T-helper 9 cell (primary cell): ENCODE results near the gene LCAT.
"Not testable (repeated sequence)": the region's sequence is repeated elsewhere in the genome, so short reads cannot be mapped to it uniquely, and the experiment has no call there.

Source experiments
- DNase-seq: peaks from one replicate; pipeline ENCODE4 v3.0.0-alpha.2; 2020
- total RNA-seq, 2 donors: gene quantifications; one replicate each; lab custom pipeline; 2026; lab: John Stamatoyannopoulos, UW

The LCAT gene, protein sequence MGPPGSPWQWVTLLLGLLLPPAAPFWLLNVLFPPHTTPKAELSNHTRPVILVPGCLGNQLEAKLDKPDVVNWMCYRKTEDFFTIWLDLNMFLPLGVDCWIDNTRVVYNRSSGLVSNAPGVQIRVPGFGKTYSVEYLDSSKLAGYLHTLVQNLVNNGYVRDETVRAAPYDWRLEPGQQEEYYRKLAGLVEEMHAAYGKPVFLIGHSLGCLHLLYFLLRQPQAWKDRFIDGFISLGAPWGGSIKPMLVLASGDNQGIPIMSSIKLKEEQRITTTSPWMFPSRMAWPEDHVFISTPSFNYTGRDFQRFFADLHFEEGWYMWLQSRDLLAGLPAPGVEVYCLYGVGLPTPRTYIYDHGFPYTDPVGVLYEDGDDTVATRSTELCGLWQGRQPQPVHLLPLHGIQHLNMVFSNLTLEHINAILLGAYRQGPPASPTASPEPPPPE
- 1.4 to 3.6 reads per million in 2 donors for total RNA-seq

DNA sequence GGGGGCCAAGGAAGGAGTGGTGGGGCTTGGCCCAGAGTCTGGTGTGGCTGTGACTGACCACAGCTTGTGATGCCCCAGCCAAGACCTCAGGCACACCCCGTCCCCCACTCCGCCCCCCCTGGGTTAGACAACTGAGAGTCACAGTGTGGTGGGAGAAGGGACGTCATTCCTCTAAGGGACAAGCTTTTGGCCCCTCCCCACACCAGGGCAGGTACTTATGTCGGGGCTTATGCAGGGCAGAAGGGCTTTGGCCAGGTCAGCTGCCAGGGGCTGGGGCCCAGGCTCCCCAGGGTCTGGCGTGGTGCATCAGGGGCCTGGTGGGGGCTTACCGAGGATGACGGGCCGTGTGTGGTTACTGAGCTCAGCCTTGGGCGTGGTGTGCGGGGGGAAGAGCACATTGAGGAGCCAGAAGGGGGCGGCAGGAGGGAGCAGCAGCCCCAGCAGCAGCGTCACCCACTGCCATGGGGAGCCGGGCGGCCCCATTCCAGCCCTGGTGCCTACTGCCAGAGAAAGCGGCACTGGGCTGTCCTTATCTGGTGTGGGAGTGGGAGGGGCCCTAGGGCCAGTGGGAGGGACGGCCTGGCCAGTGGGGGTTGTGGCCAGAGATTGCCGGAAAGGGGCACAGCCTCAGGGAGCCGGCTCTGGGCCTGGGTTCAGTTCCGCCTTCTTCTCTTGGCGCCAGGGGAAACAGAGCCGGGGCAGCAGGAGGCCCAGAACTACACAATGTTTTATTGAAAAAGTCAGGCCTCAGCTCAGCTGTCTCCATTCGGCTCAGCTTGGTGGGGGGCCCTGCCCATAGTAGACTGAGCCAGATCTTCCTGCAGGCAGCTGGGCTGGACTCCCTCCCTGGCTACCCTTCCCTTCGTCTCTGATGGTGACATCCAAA is at the start of gene LCAT:
LCAT (minus strand) TSS at position 502 of the 886 bp plus-strand sequence; CDS start at position 483, 19 bp downstream.
- no peak for DNase-seq

DNA sequence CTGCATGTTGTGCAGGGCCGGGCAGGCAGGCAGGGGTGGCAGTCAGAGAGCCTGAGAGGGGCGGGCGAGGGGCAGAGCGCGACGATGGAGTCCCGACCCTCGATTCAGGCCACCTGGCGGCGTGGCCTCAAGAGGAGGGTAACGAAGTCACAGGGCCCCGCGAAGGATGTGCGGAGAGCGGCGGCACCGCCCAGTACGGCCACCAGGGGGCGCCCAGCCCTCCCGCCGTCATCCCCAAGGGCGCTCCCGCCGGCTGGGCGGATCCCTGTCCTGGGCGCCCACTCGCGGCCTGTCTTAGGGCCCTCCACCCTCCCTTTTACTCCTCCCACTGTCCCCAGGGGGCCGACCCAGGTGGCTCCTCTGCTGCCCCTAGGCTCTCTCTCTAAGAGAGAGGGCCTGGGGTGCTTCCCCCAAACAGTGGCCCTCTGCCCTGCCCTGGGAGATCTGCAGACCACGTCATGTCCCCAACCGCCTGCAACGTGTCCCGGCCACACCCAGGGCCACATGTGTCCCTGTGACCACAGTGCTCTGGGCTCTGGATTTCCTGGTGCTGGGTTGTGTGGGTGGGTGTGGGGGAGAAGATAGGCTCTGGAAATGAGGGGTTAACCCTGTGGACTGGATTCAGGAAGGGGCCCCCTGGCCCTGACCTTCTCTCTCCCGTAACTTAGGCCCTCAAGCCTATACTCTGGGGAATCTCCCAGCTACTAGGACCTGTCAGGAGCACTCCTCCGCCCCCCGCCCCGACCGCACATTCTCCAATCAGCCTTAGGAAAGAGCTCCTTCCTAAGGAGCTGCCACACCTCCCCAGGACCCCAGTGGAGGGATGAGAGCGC is 49.5 kb upstream of the LCAT start:
- peak; percentile 75 for DNase-seq

DNA sequence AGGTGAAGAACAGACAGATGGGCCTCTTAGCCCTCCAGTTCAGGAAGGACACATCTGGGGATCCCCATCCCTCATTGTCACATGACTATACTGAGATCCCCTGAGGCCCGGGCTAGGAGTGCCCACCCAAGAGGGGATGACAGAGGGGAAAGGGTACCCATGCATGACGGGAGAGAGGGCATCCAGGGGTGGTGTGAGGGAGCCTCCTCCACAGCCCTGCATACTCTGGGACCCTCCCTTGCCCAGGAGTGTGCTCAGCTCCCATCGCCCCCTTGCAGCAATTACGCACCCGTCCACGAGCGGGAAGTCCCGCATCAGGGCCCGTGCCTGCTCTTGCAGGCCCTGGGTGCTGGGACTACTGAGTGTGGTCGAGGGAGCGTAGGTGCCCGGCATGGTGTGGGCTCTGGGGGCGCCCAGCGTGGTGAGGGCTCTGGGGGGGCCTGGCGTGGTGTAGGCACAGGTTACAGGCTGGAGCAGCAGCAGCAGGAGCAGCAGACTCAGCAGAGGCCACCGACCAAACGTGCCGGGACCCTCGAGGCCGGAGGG is 48.8 kb upstream of the LCAT start:
- no peak for DNase-seq

DNA sequence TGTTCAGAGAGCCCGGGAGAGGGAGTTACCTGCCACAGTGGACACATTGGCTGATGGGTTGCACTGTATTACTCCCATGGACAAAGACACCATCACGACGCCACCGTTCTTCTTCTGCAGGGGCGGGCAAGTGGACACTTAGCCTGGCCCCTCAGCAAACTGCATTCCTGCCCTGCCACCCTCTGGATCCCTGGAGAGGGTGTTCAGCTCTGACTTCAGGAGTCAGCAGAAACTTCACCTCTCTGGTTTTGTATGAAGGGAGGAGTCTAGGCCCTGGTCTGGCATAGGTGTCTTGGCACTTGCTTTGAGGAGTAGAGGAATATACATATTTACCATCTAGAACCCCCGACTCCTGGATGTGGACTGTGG is 46.1 kb upstream of the LCAT start:
- no peak for DNase-seq

DNA sequence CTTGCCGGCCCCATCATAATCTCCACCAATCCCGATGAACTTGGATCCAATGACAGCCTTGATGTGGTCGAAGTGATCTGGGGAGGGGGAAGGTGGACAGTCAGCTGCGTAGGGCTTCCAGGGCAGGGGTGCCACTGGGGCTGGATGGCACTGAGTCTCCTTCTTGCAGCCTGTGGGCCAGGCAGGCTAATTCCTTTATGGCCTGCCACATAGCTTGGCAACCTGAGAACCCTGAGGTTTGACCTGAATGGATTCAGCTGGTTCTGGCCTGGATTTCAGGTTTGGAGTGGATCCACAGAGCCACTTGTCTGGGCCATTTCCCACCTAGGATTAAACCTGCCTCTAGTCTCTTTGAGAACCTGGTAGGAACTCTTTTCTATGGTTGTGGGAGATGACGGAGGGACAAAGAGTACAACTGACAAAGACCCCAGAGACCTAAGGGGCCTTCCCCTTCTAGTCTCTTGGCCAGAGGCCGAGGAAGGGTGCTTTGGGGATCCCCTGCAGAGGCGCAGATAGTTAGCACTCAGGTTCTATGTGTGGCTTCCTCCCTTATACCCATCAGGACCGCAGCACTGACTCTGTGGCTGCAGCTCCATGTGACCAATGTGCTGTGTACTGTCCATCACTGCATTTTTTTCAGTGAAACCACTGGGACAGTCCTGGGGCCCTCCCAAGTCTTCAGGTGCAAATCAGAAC is 45.5 kb upstream of the LCAT start:
- DNase-seq: no peak

DNA sequence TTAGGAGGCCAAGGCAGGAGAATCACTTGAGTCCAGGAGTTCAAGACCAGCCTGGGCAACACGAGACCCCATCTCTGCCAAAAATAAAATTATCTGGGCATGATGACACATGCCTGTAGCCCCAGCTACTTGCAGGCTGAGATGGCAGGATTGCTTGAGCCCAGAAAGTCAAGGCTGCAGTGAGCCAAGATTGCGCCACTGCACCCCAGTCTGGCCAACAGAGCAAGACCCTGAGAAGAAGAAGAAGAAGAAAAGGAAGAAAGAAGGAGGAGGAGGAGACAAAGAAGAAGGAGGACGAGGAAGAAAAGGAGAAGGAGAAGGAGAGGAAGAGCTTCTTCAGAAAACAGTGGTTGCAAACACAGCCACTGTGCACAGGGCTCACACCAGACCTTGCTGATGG is 44.8 kb upstream of the LCAT start:
- no peak for DNase-seq

DNA sequence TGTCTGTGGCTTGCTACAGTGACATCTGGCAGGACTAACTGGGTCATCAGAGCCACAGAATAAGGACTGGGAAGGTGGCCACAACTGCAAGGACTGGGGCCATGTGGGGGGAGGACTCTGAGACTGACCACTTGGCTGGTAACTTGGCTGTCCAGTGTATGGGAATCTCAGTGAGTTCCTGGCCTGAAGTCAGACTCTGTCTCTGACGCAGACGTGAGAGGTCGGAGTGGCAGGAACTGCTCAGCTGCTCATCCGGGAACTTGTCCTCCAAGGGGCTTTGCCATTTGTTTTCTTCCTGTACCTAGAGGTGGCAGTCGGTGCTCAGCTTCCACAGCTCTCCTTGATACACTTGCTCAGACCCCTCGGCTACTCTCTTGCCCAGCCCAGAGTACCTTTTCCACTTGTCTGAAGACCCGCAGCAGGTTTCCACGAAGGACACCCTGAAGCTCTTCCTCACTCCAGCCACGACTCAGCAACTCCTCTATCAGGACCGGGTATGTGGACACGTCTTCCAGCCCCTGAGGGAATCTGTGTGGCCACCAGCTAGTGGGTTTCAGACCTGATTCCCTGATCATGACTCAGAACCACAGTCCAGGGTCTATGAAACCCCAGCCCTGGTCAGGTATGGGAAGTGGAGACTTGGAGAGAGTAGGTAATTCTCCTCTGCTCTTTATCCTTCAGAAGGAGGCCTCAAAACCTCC is 43.7 kb upstream of the LCAT start:
- DNase-seq: no peak

DNA sequence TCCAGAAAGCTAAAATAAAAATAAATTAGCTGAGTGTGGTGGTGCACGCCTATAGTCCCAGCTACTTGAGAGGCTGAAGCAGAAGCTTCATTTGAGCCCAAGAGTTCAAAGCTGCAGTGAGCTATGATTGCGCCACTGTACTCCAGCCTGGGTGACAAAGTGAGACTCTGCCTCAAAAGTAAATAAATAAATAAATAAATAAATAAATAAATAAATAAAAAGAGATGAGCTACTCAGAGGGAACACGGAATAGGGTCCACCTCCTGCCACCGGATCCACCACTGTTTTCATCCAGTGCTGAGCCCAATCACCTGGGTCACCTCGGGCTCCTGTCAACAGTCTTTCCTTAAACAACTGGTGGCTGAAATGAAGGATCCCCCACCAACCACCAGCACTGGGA is 43.0 kb upstream of the LCAT start:
- no peak for DNase-seq

DNA sequence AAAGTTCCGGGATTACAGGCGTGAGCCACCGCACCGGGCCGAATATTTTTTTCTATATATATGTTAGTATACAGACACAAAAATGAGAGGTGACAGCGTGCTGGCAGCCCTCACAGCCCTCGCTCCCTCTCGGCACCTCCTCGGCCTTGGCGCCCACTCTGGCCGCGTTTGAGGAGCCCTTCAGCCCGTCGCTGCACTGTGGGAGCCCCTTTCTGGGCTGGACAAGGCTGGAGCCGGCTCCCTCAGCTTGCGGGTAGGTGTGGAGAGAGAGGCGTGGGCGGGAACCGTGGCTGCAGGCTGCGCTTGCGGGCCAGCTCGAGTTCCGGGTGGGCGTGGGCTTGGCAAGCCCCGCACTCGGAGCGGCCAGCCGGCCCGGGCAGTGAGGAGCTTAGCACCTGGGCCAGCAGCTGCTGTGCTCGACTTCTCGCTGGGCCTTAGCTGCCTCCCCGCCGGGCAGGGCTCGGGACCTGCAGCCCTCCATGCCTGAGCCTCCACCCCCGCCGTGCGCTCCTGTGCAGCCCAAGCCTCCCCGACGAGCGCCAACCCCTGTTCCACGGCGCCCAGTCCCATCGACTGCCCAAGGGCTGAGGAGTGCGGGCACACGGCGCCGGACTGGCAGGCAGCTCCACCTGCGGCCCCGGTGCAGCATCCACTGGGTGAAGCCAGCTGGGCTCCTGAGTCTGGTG is 38.2 kb upstream of the LCAT start:
- DNase-seq: no peak

DNA sequence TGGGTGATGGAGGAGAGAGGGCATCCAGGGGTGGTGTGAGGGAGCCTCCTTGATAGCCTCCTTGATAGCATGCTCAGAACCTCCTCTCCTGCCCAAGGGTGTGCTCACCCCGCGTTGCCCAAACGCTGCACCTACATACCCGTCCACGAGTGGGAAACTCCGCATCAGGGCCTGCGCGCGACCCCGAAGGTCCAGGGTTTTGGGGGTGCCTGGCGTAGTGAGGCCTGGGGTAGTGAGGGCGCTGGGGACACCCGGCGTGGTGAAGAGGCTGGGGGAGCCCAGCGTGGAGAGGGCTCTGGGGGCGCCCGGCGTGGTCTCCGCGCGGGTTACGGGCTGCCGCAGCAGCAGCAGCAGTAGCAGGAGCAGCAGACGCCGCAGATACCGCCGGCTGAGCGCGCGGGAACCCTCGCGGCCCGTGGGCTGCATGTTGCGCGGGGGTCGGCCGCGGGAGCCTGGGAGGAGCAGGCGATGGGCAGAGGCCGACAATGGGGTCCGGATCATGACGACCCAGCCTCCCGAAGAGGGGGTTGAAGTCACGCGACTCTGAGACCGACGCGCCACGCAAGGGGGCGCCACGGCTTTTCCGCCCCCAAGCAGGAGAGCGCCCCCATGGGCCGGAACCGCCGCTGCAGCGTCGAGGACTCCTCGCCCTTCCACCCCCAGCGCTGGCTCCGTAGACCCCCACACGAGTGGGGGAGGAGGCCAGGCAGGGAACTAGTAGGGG is 36.2 kb upstream of the LCAT start, which contains the start of gene DPEP3:
DPEP3 (minus strand) TSS at position 545 of the 724 bp plus-strand sequence; CDS start at position 426, 119 bp downstream.
- no peak for DNase-seq

DNA sequence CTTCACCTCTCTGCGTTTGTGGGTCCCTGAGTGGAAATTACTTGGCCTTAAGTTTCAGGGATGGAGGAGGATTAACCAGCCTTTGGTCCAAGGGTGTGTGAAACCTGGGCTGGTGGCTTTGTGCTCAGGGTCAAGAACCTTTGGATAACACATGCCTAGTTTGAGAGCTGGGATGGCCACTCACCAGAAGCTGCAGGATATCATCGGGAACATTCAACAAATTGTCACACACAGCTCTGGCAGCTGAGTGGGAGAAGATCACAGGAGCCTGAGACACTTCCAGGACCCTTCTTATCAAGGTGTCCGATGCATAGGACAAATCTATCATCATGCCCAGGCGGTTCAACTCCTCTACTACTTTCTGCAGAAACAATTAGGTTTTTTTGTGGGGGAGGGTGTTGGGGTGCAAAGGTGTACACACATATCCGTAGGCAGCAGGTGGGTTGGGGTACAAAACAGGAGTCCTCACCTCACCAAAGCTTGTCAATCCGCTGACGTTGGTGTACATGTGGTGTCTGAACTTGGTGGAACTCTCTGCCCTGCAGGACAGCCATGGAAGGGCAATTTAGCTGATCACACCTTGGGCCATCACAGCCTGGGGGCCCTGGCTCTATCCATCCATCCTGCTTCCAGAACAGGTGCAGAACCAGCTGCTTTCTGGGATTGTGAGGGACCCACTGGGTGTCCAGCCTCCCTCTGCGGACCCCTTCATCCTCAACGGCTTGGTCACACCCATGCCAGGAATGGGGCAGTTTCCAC is 33.7 kb upstream of the LCAT start:
- DNase-seq: no peak

DNA sequence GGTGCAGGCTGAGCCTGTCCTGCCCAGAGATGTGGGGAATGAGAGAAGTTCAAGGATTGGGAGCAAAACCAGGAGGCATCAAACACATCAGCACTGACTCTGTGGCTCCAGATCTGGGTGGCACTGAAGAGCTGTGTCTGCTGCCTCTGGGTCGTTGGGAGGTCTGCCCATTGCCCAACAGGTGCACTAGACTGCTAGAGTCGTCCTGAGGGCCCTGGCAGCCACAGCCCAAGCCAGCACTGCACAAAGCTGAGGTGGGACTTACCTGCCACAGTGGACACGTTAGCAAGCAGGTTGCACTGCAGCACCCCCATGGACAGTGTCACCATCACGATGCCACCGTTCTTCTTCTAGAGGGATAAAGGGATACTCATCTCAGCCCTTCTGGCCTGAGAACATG is 33.1 kb upstream of the LCAT start:
- no peak for DNase-seq

DNA sequence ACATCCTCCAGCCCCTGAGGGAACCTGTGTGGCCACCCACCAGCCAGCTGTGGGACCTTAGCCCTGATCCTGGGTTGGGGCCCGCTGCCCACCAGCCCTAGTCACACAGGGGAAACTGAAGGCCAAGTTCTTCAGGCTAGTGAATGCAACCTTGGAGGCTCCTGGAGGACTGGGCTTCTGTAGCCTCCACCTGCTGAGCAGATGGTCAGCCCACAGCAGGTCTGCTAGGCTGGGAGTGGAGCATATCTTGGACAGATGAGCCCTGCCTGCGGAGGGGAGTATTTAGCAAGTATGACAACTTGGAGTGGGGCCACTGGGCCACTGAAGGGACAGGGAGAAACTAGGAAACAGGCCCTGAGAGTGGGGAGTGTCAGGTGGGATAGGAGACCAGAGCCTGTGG is 32.3 kb upstream of the LCAT start:
- no peak for DNase-seq

DNA sequence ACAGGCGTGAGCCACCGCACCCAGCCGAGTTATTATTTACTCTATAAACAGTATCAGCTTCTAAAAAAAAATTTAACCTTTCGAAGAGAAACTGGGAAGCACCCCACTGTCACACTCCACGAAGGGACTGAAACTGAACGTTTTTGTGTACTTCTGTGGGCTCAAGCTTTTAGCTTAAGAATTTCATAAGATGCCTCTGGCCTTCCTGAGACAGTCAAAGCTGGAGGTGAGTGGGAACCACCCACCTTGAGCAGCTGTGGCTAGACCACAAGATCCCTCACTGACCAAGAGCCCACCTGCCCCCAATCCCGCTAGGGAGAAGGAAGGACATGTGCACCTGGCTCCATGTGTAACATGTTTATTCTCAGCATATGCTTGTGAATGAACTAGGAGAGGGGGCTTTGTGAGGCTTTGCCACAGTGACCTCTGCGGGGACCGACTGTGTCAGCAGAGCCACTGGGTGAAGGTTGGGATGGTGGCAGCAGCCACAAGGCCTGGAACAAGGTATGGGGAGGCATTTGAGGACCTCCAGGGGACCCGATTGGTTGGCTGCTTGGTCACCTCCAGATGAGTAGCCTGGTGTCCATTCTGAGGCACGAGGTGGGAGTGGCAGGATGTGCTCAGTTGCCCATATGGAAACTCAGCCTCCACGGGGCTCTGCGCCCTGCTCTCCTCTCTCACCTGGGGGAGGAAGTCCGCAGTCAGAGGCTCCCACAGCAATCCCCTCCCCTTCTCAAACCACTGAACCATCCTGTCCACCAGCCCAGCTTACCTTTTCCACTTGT is 31.6 kb upstream of the LCAT start:
- no peak for DNase-seq

DNA sequence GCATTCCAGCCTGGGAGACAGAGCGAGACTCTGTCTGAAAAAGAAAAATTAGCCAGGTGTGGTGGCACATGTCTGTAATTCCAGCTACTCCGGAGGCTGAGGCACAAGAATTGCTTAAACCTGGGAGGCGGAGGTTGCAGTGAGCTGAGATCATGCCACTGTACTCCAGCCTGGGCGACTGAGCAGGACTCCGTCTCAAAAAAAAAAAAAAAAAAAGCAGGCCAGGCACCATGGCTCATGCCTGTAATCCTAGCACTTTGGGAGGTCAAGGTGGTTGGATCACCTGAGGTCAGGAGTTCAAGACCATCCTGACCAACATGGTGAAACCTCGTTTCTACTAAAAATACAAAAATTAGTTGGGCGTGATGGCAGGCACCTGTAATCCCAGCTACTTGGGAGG is 28.4 kb upstream of the LCAT start:
- DNase-seq: not testable (repeated sequence)

DNA sequence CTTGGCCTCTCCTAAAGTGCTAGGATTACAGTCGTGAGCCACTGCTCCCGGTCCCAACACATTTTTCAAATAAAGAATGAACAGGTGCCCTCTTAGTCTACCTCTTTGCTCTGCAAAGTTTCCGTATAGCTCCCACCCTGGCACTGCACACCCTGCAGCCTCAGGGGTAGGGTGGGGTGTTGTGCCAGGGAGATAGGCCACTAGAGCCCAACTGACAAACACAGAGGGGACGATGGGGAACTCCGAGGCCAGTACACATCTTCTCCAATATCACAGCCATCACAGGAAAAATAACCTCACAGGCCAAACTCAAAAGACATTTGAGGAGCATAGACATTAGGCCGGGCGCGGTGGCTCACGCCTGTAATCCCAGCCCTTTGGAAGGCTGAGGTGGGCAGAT is 27.2 kb upstream of the LCAT start:
- DNase-seq: no peak

DNA sequence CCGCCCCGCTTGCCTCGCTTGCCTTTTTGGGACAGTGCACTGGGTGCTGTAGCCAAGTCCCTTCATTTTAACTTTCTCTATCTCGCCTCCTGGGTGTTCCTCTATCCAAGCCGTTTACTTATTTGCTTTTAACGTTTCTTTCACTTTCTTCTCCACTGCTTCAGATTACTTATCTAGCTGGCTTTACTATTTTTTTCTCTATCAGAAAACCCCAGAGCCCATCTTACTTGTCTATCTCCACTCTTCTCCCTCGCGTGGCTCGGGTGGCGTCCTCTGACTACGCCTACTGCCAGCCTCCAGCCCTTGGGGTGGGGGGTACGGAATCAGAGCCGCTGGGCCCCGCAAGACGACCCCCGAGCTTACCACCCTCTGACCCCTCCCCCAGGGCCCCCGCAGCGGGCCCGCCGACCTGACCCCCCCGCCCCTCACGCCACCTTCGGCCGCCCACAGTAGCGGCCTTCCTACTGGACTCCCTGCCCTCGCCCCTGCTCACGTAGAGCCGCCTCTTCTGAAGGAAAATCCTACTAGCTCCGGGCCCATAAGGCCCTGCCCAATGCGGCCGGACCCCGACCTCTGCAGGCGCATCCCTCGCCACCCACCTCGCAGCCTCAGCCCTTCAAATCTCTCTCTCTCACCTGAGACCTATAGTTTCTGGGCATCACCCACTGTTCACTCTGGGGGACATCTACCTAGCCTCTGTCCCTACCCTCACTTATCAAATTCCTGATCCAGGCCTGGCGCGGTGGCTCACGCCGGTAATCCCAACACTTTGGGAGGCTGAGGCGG is 25.5 kb upstream of the LCAT start:
- DNase-seq: no peak
